ENCODE measurements around the gene MTCP1. TPM values are rescaled to one million over a fixed set of nuclear protein-coding genes. Genes with fewer than 3 reads are reported as not detected.

MTCP1 gene
- total RNA-seq, 1 donor from 2014 or later: 17.5 TPM

Other genes with a start within 250 kb of the MTCP1 start
- gene SMIM9, start 236.5 kb downstream of the MTCP1 start, total RNA-seq: not detected in 2 replicates
- 2.4 and 3.4 TPM in 2 replicates for gene F8A1, start 184.8 kb downstream of the MTCP1 start, total RNA-seq
- gene F8, start 48.4 kb downstream of the MTCP1 start, total RNA-seq: 3.7 and 20.8 TPM in 2 replicates
- gene FUNDC2, start 44.3 kb downstream of the MTCP1 start, total RNA-seq: 27.5 and 57.7 TPM in 2 replicates
- gene CMC4, start within 50 bp of the MTCP1 start, total RNA-seq: 6.3 and 13.3 TPM in 2 replicates
- gene BRCC3, start 372 bp upstream of the MTCP1 start, total RNA-seq: 8.5 and 9.4 TPM in 2 replicates
- 45.8 and 46.4 TPM in 2 replicates for gene VBP1, start 145.3 kb upstream of the MTCP1 start, total RNA-seq
- 0.20 and 0.22 TPM in 2 replicates for gene RAB39B, start 193.4 kb upstream of the MTCP1 start, total RNA-seq